Breast epithelium (tissue), 3 donors: Measurements from ENCODE around the gene CDK5R2.

Experiments
- CTCF ChIP-seq, 3 donors: fragments of 450-650 bp; IDR thresholded peaks; one replicate each; pipeline ENCODE4 v1.5.1; 2016 to 2017; ENCODE audit warnings: antibody characterized with exemption in 3 of 3, mild to moderate bottlenecking in 3 of 3, moderate library complexity in 3 of 3
- POLR2A ChIP-seq: fragments of 450-650 bp; IDR thresholded peaks from one replicate; pipeline ENCODE4 v1.6.1; 2016; ENCODE audit warnings: antibody characterized with exemption, mild to moderate bottlenecking, moderate library complexity
- POLR2AphosphoS5 ChIP-seq, 3 donors: sonication (generic); formaldehyde crosslinking; IDR thresholded peaks; one replicate each; pipeline ENCODE4 v1.6.1; 2017; ENCODE audit warnings: antibody characterized with exemption in 3 of 3

DNA sequence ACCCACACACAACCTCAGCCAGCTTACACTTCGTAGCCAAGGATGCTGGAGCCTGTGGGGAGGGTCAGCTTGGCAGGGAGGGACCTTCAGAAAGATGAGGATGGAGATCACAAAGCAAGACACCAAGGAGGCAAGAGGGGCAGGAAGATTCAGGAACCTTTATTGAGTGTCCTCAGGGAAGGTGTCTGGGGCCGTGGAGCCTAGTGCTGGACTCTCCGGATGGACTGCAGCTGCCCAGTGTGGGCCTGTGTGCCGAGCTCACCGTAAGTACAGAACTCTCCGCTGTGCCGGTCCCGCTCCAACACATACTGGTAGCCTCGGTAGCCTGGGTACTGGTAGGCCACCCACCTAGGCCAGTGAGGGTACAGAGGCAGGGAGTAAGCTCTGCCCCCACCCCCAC is 30.6 kb downstream of the CDK5R2 start:
- no peak for TF ChIP-seq CTCF (IDR thresholded peaks at IDR 0.05)
- no peak for TF ChIP-seq POLR2A
- TF ChIP-seq POLR2AphosphoS5 (IDR thresholded peaks at IDR 0.05): no peak
